GM18873 (cell line): ENCODE results near the gene LSM14A.
"Not testable (repeated sequence)": the region's sequence is repeated elsewhere in the genome, so short reads cannot be mapped to it uniquely, and the experiment has no call there.

Source experiments
- ATAC-seq: cut with Tn5 transposase; IDR thresholded peaks from one replicate; pipeline ENCODE4 v1.9.1; 2021; ENCODE audit warnings: mild to moderate bottlenecking, moderate library complexity, moderate number of reproducible peaks; ENCODE audit not compliant: unreplicated experiment, low FRiP score

LSM14A gene

DNA sequence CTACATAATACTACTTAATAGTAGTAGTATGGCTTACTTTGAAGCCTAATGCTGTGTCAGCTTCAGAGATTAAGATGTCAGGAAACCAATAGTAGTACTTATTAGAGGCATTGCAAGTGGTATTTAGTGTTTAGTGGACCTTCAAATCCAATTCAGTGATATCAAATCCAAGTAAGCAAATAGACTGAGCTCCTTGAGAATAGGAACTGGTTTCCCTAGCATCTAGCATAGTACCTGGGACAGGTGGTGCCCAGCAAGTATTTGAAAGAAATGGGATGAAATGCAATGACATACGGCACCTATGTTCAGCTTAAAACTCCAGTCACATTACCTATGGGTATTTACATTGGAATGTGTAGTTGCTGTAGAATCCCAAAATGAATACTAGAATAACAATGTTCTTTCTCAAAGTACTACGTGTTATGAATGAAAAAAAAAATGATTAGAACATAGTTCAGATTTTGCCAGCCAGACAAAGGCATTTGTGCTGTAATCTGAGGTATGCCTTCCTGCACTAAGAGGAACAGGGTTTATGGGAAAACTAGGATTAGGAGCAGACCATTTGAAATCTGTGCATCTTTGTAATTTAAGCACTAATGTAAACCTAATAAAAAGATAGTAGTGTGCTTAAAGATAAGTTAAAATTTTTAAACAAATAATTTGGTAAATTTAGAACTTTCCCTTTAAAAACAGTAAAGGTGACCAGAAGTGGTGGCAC, 17.1 kb downstream of the LSM14A start:
- no peak for ATAC-seq

DNA sequence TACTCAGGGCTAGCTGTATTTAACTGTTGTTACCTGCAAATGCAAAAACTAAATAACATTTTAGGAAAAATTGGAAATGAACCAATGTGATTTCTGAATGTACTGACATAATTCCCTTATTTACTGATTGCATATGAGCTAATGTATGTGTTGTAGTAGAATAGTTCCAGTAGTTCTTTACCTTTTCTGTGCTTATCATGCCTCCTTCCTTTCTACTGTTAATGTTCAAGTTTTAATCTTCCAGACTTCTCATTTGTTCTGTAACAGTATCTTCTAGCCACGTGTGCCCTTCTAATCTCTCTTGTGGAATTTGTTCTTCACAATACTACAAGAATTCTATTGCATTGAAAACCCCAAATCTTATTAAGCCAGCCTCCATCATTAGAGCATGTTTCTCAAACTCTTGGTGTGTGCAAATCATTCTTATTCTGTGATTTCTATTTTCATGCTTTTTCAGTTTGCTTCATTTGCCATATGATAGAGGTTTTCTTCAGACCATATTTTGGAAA, 17.7 kb downstream of the LSM14A start:
- no peak for ATAC-seq

DNA sequence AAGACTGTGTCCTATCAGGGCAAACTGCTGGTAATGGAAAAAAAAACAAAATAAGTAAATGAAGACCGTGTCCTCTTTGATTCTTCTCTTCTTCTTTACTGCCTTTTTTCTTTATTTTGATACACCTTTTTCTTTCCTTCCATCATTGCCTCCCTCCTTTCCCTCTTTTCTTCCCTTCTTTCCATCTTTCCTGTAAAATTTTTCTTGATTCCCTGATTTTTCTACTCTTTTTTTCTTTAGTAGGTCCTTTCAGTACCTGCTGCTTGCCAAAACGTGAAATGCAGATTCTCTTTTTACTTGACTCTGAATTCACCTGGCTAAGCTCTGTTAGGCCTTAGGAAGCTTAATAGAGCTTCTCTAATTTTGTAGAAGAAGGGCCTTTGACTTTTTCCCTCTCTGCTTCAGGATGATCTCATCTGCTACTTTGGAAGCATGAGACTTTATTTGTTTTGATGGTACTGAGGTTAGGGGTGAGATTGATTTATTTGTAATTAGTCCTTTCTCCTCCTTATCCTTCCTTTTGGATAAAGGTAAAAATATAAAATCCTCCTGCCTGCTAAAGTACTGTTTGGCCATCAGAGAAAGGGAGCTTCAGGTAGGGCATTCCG, 19.2 kb downstream of the LSM14A start:
- no peak for ATAC-seq

GRCh38 chr19:34193439-34193838, 21.1 kb downstream of the LSM14A start:
- no peak for ATAC-seq

GRCh38 chr19:34193876-34194275, 21.6 kb downstream of the LSM14A start:
- ATAC-seq, result no peak

DNA sequence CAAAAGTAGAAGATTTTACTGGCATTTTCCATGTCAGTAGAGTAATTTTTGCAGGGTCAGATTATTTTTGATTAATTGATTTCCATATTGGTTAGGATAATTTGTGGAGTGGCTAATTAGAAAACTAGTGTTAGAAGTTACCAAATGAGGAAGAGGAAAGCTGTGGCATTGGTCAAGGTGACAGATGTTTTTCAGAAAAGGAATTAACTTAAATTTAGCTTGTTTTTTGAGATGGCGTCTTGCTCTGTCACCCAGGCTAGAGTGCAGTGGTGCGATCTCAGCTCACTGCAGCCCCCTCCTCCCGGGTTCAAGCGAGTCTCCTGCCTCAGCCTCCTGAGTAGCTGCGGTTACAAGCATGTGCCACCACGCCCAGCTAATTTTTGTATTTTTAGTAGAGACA, 28.8 kb downstream of the LSM14A start:
- ATAC-seq, result no peak

DNA sequence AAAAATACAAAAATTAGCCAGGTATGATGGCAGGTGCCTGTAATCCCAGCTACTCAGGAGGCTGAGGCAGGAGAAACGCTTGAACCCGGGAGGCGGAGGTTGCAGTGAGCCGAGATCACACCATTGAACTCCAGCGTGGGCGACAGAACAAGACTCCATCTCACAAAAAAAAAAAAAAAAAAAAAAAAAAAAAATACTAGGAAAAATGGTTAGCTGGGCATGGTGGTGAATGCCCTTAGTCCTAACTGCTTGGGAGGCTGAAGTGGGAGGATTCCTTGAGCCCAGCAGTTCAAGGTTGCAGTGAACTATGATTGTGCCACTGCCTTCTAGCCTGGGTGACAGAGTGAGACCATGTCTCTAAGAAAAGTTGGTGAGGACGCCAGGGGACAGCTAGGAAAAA, 33.0 kb downstream of the LSM14A start:
- ATAC-seq, result not testable (repeated sequence)

- ATAC-seq, result no peak
Measured at GRCh38 chr19:34208291-34208884, 36.1 kb downstream of the LSM14A start.

DNA sequence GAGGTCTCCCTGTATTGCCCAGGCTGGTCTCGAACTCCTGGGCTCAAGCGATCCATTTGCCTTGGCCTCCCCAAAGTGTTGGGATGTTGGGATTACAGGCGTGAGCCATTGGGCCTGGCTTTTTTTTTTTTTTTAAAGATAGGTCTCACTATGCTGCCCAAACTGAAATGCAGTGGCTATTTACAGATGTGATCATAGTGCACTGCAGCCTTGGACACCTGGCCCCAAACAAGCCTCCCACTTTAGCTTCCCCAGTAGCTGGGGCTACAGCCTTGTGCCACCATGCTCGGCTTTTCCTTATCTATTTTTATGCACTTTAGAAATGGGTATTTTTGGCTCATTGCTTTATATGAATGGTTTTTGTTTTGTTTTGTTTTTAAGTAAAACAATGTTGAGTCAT, 37.4 kb downstream of the LSM14A start:
- ATAC-seq, result no peak

- ATAC-seq, result no peak
Measured at GRCh38 chr19:34213283-34213682, 41.0 kb downstream of the LSM14A start.

DNA sequence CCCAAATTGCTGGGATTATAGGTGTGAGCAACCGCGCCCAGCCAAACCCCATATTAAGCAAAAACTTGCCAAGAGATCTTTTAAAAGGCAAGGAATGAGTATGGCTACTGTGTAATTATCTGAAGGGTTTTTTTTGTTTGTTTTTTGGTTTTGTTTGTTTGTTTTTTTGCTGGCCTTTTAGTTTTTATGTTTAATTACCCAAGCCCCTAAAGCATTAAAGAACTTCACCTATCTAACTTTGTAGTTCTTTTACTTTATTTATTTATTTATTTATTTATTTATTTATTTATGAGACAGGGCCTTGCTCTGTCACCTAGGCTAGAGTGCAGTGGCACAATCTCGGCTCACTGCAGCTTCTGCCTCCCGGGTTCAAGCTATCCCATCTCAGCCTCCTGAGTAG, 41.7 kb downstream of the LSM14A start:
- no peak for ATAC-seq

GRCh38 chr19:34215006-34215665, 42.8 kb downstream of the LSM14A start:
- no peak for ATAC-seq

- no peak for ATAC-seq
Measured at GRCh38 chr19:34215666-34216038, 43.3 kb downstream of the LSM14A start.

- not testable (repeated sequence) for ATAC-seq
Measured at GRCh38 chr19:34216745-34217219, 44.5 kb downstream of the LSM14A start.

DNA sequence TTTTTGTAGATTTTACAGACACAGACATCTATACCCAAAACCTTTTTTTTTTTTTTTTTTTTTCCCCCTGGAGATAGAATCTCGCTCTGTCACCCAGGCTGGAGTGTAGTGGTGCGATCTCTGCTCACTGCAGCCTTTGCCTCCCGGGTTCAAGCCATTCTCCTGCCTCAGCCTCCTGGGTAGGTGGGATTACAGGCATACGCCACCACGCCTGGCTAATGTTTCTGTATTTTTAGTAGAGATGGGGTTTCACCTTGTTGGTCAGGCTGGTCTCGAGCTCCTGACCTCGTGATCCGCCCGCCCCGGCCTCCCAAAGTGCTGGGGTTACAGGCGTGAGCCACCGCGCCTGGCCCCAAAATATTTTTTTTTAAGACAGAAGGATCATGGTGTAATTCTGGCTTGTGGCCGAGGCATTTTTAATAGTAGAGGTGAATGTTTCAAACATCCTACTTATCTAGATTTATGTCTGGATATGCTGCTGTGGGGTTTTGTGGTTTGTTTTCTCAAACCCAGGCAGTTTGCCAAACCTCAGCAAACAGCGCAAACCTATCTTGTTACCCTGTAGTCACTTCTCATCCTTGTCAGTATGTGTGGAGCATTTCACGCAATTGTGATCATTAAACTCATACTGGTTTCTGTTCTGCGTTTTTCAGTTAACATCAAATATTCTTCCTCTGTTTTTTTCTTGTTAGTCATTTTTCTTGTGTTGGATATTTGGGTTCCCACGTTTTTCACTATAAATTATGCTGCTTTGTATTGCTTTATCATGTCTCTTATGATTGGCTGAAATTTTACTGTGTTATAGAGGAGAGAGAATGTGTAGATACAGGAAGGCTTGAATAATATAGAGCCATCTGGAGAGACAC, 45.9 kb downstream of the LSM14A start:
- no peak for ATAC-seq

- ATAC-seq, result no peak
Measured at GRCh38 chr19:34218818-34219164, 46.5 kb downstream of the LSM14A start.

DNA sequence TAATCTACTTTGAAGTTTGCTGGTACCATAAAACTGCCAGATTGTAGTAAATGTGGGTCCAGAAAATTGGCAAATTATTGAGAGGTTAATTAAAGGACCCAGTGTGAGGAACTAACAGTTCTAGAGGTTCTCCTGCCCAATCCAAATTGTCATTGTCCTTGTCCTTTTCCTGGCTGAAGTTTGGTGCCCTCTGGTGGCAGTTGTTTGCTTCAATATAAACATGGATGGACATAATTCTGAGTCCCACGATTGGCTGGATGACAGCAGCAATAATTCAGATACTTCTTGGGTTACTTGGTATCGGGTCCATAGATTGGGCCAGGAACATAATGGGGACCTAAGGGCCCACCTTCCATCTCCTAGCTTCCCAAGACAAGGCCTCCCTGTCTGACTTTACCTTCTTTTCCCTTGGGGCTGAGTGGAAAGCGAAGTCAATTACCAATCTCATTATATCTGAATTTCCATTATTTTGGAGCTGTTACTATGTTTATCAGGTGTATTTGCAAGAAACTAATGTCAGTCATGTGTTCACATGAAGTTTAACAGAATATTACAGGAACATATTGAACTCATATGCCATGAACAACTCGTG, 48.3 kb downstream of the LSM14A start:
- ATAC-seq, result no peak

DNA sequence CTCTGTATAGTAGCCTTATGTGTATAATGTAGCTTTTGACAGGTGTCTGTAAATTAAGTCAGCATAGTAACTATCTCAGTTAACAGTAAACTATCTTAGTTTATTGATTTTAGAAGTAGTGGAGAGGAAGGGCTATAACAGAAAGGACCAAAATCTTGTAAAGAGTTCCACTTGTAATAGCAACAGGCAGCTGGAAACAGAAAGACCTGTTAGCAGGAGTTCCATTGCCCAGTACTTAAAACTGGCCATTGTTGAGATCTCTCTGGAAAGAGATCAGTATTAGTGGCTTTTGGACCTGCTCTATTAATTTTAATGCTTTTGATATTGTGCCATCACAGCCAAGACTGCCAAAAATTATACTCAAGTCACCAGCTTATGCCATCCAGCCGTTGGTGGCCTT, 50.1 kb downstream of the LSM14A start:
- no peak for ATAC-seq

GRCh38 chr19:34224996-34225658, 52.8 kb downstream of the LSM14A start:
- no peak for ATAC-seq

GRCh38 chr19:34225659-34226015, 53.3 kb downstream of the LSM14A start:
- ATAC-seq, result no peak
